Chondrocyte (in vitro differentiated cells): ENCODE measurements around the gene DPH3. TPM values are rescaled to one million over a fixed set of nuclear protein-coding genes. Genes with fewer than 3 reads are reported as not detected.

Experiments used
- DNase-seq: peaks from one replicate; pipeline ENCODE4 v3.0.0; 2021; ENCODE audit warnings: mixed read lengths, low spot score
- H3K27ac Mint-ChIP-seq: one replicate; pipeline ENCODE4 v1.8.0; 2021; ENCODE audit warnings: mild to moderate bottlenecking, moderate library complexity, mixed read lengths; ENCODE audit not compliant: unreplicated experiment
- H3K27me3 Mint-ChIP-seq: 2 replicates; pipeline ENCODE4 v1.8.0; 2021; ENCODE audit warnings: low read depth, mixed read lengths
- H3K36me3 Mint-ChIP-seq: 2 replicates; pipeline ENCODE4 v1.8.0; 2021; ENCODE audit warnings: low read depth, mixed read lengths
- H3K4me1 Mint-ChIP-seq: 2 replicates; pipeline ENCODE4 v1.8.0; 2021; ENCODE audit warnings: low read depth, mild to moderate bottlenecking, mixed read lengths
- H3K4me3 Mint-ChIP-seq: one replicate; pipeline ENCODE4 v1.8.0; 2021; ENCODE audit warnings: mild to moderate bottlenecking, moderate library complexity, mixed read lengths; ENCODE audit not compliant: unreplicated experiment
- H3K9me3 Mint-ChIP-seq: 2 replicates; pipeline ENCODE4 v1.8.0; 2021; ENCODE audit warnings: low read depth, mixed read lengths
- total RNA-seq: library from RNA; stranded (reverse); gene quantifications from 3 replicates; pipeline ENCODE4 v1.2.1, GENCODE V29; 2021
- TF ChIP-seq, protein P1 (sequence below): fragments of 200-600 bp; sonication (generic); IDR thresholded peaks from 2 replicates; pipeline ENCODE4 v1.5.0; 2021; ENCODE audit warnings: antibody characterized with exemption, mild to moderate bottlenecking, moderate library complexity

Gene DPH3
- total RNA-seq, 1 donor from 2014 or later: 20.5 TPM

DNA sequence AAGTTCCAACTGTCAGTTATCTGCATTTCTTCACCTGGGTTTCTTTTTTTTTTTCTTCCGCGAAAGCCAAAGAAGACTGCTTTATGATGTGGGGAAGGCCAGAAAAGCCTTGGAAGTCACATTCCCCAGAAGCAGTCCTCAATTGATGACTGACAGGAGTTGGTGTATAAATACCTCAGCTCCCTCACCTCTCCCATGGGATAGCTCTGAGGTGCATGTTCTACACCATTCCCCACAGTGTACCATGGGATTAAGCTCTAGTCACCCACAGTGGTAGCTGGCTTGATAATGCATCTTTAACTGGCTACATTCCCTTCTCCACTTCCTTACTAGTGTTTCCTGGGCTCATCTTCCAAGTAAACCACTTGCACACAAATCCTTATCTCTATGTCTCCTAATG, 30.5 kb downstream of the DPH3 start:
- Mint-ChIP-seq H3K9me3 (peaks cover 3% of the 10 kb centered on the region), H3K4me1 (no peaks in the 10 kb centered on the region), H3K36me3 (no peaks in the 10 kb centered on the region), H3K27ac (no peak overlapping the region), H3K27me3 (no peaks in the 10 kb centered on the region), H3K4me3 (no peak overlapping the region)
- TF ChIP-seq, protein P1, sequence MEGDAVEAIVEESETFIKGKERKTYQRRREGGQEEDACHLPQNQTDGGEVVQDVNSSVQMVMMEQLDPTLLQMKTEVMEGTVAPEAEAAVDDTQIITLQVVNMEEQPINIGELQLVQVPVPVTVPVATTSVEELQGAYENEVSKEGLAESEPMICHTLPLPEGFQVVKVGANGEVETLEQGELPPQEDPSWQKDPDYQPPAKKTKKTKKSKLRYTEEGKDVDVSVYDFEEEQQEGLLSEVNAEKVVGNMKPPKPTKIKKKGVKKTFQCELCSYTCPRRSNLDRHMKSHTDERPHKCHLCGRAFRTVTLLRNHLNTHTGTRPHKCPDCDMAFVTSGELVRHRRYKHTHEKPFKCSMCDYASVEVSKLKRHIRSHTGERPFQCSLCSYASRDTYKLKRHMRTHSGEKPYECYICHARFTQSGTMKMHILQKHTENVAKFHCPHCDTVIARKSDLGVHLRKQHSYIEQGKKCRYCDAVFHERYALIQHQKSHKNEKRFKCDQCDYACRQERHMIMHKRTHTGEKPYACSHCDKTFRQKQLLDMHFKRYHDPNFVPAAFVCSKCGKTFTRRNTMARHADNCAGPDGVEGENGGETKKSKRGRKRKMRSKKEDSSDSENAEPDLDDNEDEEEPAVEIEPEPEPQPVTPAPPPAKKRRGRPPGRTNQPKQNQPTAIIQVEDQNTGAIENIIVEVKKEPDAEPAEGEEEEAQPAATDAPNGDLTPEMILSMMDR: no peak
- no peak for DNase-seq

DNA sequence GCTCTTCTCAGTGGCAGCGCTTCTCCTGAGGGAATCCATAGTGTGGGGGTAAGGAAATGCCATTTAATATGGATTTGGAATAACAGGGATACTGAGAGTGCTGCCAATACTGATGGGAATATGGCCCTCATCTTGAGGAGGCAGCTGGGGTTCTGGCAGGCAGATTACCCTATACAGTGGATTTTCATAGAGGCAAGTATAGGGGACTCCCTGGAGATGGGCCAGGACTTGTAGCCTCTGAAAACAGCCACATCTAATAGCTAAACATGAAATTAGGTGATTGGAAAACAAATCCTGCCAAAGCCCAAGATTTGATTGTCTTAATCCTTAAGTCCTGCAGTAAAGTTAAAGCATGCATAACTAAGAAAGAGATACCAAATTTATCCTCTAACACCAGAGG, 30.9 kb downstream of the DPH3 start:
- Mint-ChIP-seq H3K4me1 (no peaks in the 10 kb centered on the region), H3K36me3 (no peaks in the 10 kb centered on the region), H3K9me3 (peaks cover 3% of the 10 kb centered on the region), H3K27ac (no peak overlapping the region), H3K4me3 (no peak overlapping the region), H3K27me3 (no peaks in the 10 kb centered on the region)
- TF ChIP-seq, protein P1: no peak
- no peak for DNase-seq

DNA sequence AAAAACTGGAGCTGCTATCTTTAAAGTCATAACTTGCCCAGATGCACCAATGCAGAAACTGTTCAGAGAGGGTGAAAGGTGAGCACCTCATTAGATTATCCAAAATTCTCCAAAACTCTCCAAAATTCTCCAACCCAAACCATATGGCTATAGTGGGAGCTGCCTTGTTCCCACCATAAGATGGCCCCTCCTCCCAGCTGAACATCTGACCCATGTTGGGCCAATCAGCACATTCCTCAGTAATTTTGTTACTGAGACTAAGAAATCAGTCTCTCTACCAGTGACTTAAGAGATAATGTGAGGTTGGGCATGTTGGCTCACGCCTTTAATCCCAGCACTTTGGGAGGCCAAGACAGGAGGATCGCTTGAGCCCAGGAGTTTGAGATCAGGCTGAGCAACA, 32.8 kb downstream of the DPH3 start:
- H3K36me3 Mint-ChIP-seq: no peaks in the 10 kb centered on the region
- H3K27me3 Mint-ChIP-seq: no peaks in the 10 kb centered on the region
- no peak overlapping the region for H3K4me3 Mint-ChIP-seq
- TF ChIP-seq, protein P1: no peak
- H3K4me1 Mint-ChIP-seq: no peaks in the 10 kb centered on the region
- H3K27ac Mint-ChIP-seq: no peak overlapping the region
- peaks cover 3% of the 10 kb centered on the region for H3K9me3 Mint-ChIP-seq
- DNase-seq: no peak

DNA sequence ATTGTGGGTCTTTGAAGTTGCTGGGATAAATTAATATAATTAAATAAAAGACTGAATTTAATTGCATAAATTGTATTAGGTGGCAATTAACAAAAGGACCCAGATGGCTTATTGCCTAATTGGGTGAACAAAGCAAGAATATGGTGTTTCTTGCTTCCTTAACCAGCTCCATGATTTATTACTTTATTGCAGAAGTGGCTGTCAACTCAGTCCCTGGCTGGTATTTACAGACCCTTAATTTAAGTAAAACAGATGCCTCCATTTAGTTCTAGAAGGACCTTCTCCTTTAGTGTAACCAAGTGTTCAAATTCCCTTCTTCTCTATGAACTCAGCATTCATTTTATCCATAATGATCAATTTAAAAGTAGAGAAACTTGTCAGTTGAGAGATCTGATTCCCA, 35.1 kb downstream of the DPH3 start:
- Mint-ChIP-seq H3K27ac (no peak overlapping the region), H3K36me3 (no peaks in the 10 kb centered on the region), H3K4me1 (no peaks in the 10 kb centered on the region), H3K27me3 (no peaks in the 10 kb centered on the region), H3K9me3 (peaks cover 3% of the 10 kb centered on the region), H3K4me3 (no peak overlapping the region)
- DNase-seq: no peak
- TF ChIP-seq, protein P1: no peak

DNA sequence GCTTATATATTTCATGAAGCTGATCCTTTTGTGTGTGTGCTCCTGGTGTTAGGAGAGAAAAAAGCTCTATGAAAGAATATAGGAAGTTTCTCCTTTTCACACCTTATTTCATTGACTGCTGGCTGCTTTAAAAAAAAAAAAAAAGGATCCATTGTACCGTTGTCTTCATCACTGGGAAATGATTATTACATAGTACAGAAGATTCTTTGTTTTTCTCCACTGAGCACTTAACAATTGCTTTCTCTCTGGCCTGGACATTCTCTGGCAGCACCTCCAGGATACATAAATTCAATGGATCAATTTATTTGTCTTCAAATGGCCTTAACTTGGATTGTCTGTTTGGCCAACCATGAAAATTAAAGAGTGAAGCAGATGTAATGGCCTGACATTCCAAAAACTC, 37.2 kb downstream of the DPH3 start:
- H3K9me3 Mint-ChIP-seq: peaks cover 1% of the 10 kb centered on the region

More for the DNA sequence above, 37.2 kb downstream of the DPH3 start:
- no peak overlapping the region for H3K27ac Mint-ChIP-seq
- no peak overlapping the region for H3K4me3 Mint-ChIP-seq
- no peaks in the 10 kb centered on the region for H3K27me3 Mint-ChIP-seq
- H3K4me1 Mint-ChIP-seq: no peaks in the 10 kb centered on the region
- TF ChIP-seq, protein P1: no peak
- DNase-seq: no peak
- no peaks in the 10 kb centered on the region for H3K36me3 Mint-ChIP-seq
